Activated B cell treated with CpG ODN at 0.5 μM for 24 hours (primary cell): ENCODE results near the gene CRAT. TPM values are rescaled to one million over a fixed set of nuclear protein-coding genes. Genes with fewer than 3 reads are reported as not detected.

Experiments used
- ATAC-seq: fragments of 200-7000 bp; cut with Tn5 transposase; one replicate; pipeline ENCODE4 v1.10.0; 2021; ENCODE audit warnings: low read depth, mild to moderate bottlenecking, moderate library complexity
- CTCF ChIA-PET: fragments of 350-600 bp; sonication (Branson Sonifier 250); formaldehyde crosslinking; loops from one replicate; lab custom pipeline; 2021; ENCODE audit warnings: antibody characterized with exemption; lab: Charles Lee
- POLR2A ChIA-PET: fragments of 350-600 bp; sonication (Branson Sonifier 250); formaldehyde crosslinking; loops from one replicate; lab custom pipeline; 2021; ENCODE audit warnings: antibody characterized with exemption; lab: Charles Lee
- DNase-seq: peaks from one replicate; pipeline ENCODE4 v3.0.0; 2022
- H3K27ac Mint-ChIP-seq: one replicate; pipeline ENCODE4 v1.8.0; 2020; ENCODE audit warnings: mixed read lengths
- H3K27me3 Mint-ChIP-seq: one replicate; pipeline ENCODE4 v1.8.0; 2021; ENCODE audit warnings: mixed read lengths
- H3K36me3 Mint-ChIP-seq: one replicate; pipeline ENCODE4 v1.8.0; 2021; ENCODE audit warnings: low read depth, mixed read lengths
- H3K4me1 Mint-ChIP-seq: one replicate; pipeline ENCODE4 v1.8.0; 2021; ENCODE audit warnings: mixed read lengths
- H3K4me3 Mint-ChIP-seq: one replicate; pipeline ENCODE4 v1.8.0; 2020; ENCODE audit warnings: mild to moderate bottlenecking, mixed read lengths
- H3K9me3 Mint-ChIP-seq: one replicate; pipeline ENCODE4 v1.8.0; 2020; ENCODE audit warnings: mixed read lengths
- intact Hi-C: fragments of 100-400 bp; cut with micrococcal nuclease; formaldehyde crosslinking; loops from one replicate; pipeline ENCODE4 v1.15.1; 2024
- total RNA-seq: library from RNA; stranded (reverse); gene quantifications from 2 replicates; pipeline ENCODE4 v1.2.3, GENCODE V29; 2022
- TF ChIP-seq, protein P1 (sequence below): fragments of 200-600 bp; IDR thresholded peaks from one replicate; pipeline ENCODE4 v1.8.0; 2022; ENCODE audit warnings: antibody characterized with exemption, mild to moderate bottlenecking

The CRAT gene
- total RNA-seq, 1 donor from 2014 or later: 8.2 TPM

DNA sequence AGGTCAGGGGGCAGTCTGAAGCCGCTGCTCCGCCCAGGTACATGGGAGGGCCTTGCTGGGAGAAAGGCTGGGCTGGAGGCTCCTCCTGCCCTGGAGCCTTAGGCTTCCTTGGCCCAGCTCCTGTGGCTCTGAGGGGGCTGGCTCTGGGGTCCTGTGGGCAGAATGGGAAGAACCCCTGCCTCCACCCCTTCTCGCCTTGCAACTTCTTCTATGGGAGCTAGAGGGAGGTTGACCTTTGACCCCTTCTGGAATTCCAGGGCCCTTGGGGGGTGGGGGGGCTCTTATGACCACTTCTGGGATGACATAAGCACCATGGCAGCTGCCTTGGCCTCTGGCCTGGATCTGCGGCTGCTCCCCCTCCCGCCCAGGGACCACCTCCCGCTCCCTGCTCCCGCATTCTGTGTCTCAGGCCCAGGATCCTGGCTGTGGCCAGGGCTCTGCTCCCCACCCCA, 35.3 kb upstream of the CRAT start:
- ATAC-seq: no peak
- DNase-seq: no peak
- intact Hi-C loops: loop anchor here (10.0 kb wide), 1 partner anchor 1099 kb away; no protein-coding TSS in a partner anchor
- Mint-ChIP-seq H3K9me3 (no peaks in the 10 kb centered on the region), H3K27ac (no peak overlapping the region), H3K27me3 (no peaks in the 10 kb centered on the region), H3K4me1 (peaks cover 48% of the 10 kb centered on the region), H3K4me3 (no peak overlapping the region), H3K36me3 (peaks cover 29% of the 10 kb centered on the region)
- ChIA-PET CTCF (interaction anchor here (0.8 kb wide), 1 partner anchor 465 kb away, joined by 3 read pairs; no protein-coding TSS in a partner anchor), POLR2A (no interaction called here)
- TF ChIP-seq, protein P1, sequence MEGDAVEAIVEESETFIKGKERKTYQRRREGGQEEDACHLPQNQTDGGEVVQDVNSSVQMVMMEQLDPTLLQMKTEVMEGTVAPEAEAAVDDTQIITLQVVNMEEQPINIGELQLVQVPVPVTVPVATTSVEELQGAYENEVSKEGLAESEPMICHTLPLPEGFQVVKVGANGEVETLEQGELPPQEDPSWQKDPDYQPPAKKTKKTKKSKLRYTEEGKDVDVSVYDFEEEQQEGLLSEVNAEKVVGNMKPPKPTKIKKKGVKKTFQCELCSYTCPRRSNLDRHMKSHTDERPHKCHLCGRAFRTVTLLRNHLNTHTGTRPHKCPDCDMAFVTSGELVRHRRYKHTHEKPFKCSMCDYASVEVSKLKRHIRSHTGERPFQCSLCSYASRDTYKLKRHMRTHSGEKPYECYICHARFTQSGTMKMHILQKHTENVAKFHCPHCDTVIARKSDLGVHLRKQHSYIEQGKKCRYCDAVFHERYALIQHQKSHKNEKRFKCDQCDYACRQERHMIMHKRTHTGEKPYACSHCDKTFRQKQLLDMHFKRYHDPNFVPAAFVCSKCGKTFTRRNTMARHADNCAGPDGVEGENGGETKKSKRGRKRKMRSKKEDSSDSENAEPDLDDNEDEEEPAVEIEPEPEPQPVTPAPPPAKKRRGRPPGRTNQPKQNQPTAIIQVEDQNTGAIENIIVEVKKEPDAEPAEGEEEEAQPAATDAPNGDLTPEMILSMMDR: no peak

DNA sequence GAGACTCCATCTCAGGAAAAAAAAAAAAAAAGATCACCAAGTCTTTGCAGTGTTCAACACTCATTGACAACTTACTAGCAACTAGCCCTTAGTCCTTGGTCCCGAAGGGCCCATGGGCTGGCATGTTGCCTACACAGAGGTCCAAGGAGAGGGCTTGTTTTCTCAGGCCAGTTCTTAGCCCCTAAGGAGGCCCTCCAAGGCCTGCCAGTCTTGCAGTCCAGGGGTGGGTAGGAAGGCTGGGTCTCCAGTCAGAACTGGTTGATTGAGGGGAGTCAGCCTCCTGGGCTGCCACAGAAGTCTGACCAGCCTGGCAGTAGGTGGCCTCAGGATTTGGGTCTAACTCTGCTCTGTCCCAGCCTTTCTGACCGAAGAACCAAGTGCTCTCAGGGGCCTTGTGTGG, 34.7 kb upstream of the CRAT start:
- intact Hi-C loops: loop anchor here (10.0 kb wide), 1 partner anchor 1099 kb away; no protein-coding TSS in a partner anchor
- H3K4me1 Mint-ChIP-seq: peaks cover 54% of the 10 kb centered on the region
- H3K36me3 Mint-ChIP-seq: peaks cover 26% of the 10 kb centered on the region
- H3K9me3 Mint-ChIP-seq: no peaks in the 10 kb centered on the region
- ChIA-PET POLR2A (no interaction called here), CTCF (interaction anchor here (0.8 kb wide), 1 partner anchor 466 kb away, joined by 3 read pairs; no protein-coding TSS in a partner anchor)
- no peak for ATAC-seq
- TF ChIP-seq, protein P1: no peak
- no peak for DNase-seq
- no peak overlapping the region for H3K27ac Mint-ChIP-seq
- H3K27me3 Mint-ChIP-seq: no peaks in the 10 kb centered on the region
- no peak overlapping the region for H3K4me3 Mint-ChIP-seq

DNA sequence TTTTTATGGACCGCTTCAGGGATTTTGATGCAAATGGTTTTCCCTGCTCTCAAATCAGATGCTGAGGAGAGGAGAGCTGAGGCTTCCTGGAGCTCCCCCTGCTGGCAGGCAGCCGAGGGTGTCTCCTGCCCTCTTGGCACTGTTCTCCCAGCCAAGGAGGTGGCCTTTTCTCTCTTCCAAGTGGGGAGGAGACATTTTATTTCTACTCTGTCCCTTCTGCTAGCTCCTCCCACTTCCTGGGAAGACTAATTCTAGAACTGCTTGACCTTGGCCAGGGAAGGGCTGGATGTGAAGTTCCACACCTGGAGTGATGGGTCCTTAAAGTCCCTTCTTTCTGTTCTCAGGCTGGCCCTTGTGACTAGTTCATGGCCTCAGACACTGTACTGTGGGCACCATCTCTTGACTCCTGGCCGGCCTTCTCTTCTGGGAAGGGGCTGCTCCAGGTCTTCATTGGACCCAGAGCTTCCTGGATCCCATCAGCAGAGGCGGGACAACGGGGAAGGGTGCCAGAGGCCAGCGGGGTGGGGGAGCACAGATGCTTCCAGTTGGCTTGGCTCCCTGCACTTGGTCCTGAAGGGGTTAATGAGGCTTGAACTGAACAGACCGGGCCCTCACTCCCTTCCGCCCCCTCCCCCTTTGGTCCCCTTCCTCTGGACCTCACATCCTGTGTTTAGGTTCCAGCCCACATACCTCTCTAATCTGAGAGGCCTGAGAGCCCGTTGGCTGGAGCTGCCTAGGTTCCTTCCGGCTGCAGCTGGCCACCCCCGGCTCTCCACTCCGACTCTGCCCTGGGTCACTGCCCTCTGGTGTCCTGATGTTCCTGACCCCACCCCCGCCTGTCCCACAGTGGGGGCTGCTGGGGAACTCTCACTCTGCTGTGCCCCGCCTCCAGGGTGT, 32.7 kb upstream of the CRAT start:
- H3K4me1 Mint-ChIP-seq: peaks cover 50% of the 10 kb centered on the region
- CTCF ChIA-PET: interaction anchor here (0.6 to 6.7 kb wide), 22 partner anchors 9 to 584 kb away, joined by 3 to 84 read pairs (median 4); partner anchors contain the start of gene IER5L
- TF ChIP-seq, protein P1: peak; percentile 91
- no peaks in the 10 kb centered on the region for H3K27me3 Mint-ChIP-seq
- ATAC-seq (no peak), DNase-seq (peak; percentile 64)
- H3K4me3 Mint-ChIP-seq: peak overlapping the region; percentile 44
- intact Hi-C loops: loop anchor here (2.0 to 10.0 kb wide), 2 partner anchors 60 to 1102 kb away; no protein-coding TSS in a partner anchor
- peak overlapping the region; percentile 91 for H3K27ac Mint-ChIP-seq
- H3K9me3 Mint-ChIP-seq: no peaks in the 10 kb centered on the region
- peaks cover 25% of the 10 kb centered on the region for H3K36me3 Mint-ChIP-seq
- POLR2A ChIA-PET: interaction anchor here (0.7 to 4.6 kb wide), 14 partner anchors 9 to 481 kb away, joined by 3 to 26 read pairs (median 4); partner anchors contain the start of genes IER5L and PTPA

DNA sequence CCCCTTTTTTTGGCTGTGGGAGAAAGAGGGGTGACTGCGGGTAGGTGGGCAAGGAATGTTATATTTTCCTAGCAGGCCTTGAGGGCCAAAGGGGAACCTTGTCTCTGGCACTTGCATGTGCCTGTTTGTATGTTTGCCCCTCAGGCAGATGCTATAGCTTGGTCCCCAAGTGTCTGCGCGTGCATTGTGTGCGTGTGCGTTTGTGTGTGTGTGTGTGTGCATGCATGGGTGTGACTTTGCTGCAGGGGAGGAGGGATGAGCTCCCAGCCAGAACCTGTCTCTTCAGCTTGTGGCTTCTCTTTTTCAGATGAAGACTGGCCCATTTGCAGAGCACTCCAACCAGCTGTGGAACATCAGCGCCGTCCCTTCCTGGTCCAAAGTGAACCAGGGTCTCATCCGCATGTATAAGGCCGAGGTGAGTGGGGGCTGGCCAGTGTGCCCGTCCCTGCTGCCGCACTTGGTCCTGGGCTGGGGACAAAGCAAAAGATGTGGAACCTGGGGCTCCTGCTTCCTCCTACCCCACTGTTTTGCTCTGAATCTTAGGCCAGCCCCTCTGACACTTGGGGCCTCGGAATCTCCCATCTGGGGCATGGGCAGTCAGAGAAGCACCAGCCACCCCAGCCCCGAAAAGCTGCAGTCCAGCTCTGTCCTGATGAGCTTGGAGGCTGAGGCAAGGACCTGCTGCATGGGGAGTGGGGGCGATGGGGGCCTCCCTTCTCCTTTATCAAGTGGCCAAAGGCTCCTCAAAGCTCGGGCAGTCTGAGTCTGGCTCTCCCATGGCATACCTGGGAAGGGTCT, 31.7 kb upstream of the CRAT start:
- ChIA-PET POLR2A (interaction anchor here (0.7 to 5.2 kb wide), 18 partner anchors 11 to 483 kb away, joined by 3 to 62 read pairs (median 3); partner anchors contain the start of genes IER5L, NTMT1 and PTPA), CTCF (interaction anchor here (0.6 to 6.7 kb wide), 24 partner anchors 9 to 585 kb away, joined by 3 to 84 read pairs (median 4); partner anchors contain the start of gene IER5L)
- DNase-seq (no peak), ATAC-seq (no peak)
- peaks cover 50% of the 10 kb centered on the region for H3K4me1 Mint-ChIP-seq
- H3K27me3 Mint-ChIP-seq: no peaks in the 10 kb centered on the region
- TF ChIP-seq, protein P1: no peak
- peaks cover 31% of the 10 kb centered on the region for H3K36me3 Mint-ChIP-seq
- intact Hi-C loops: loop anchor here (2.0 to 10.0 kb wide), 2 partner anchors 60 to 1102 kb away; no protein-coding TSS in a partner anchor
- H3K27ac Mint-ChIP-seq: peak overlapping the region; percentile 91
- H3K9me3 Mint-ChIP-seq: no peaks in the 10 kb centered on the region
- H3K4me3 Mint-ChIP-seq: peak overlapping the region; percentile 81
